NCI-H1105 (cell line): ENCODE measurements around the gene ABI1.

Experiments
- DNase-seq: peaks from one replicate; lab custom pipeline; 2025; lab: John Stamatoyannopoulos, UW

ABI1 gene

GRCh38 chr10:26770069-26770468 lies 90.7 kb downstream of the ABI1 start:
- DNase-seq = no peak

GRCh38 chr10:26765549-26765948 lies 95.2 kb downstream of the ABI1 start:
- DNase-seq = no peak

- no peak for DNase-seq
These were observed 101.8 kb downstream of the ABI1 start for GRCh38 chr10:26759008-26759407.

GRCh38 chr10:26755443-26755903 lies 105.3 kb downstream of the ABI1 start:
- no peak for DNase-seq

- no peak for DNase-seq
These were observed 114.7 kb downstream of the ABI1 start for GRCh38 chr10:26746061-26746460.

- no peak for DNase-seq
These were observed 116.9 kb downstream of the ABI1 start for GRCh38 chr10:26743841-26744240.

GRCh38 chr10:26743091-26743490 lies 117.7 kb downstream of the ABI1 start:
- no peak for DNase-seq

GRCh38 chr10:26741368-26741767 lies 119.4 kb downstream of the ABI1 start:
- no peak for DNase-seq

GRCh38 chr10:26739071-26739631 lies 121.6 kb downstream of the ABI1 start:
- no peak for DNase-seq

GRCh38 chr10:26738301-26738911 lies 122.4 kb downstream of the ABI1 start:
- DNase-seq = no peak

GRCh38 chr10:26737730-26738129 lies 123.0 kb downstream of the ABI1 start:
- no peak for DNase-seq

- no peak for DNase-seq
These were observed 125.3 kb downstream of the ABI1 start for GRCh38 chr10:26735435-26735834.

- no peak for DNase-seq
These were observed 126.8 kb downstream of the ABI1 start for GRCh38 chr10:26733750-26734568.

GRCh38 chr10:26730552-26730951 lies 130.2 kb downstream of the ABI1 start:
- no peak for DNase-seq

- no peak for DNase-seq
These were observed 131.4 kb downstream of the ABI1 start for GRCh38 chr10:26729395-26729794.

- DNase-seq = no peak
These were observed 131.8 kb downstream of the ABI1 start for GRCh38 chr10:26728957-26729356.

GRCh38 chr10:26727005-26727404 lies 133.8 kb downstream of the ABI1 start:
- DNase-seq = no peak

- DNase-seq = no peak
These were observed 134.7 kb downstream of the ABI1 start for GRCh38 chr10:26725837-26726727.

GRCh38 chr10:26723016-26723415 lies 137.7 kb downstream of the ABI1 start:
- no peak for DNase-seq

GRCh38 chr10:26721561-26721960 lies 139.2 kb downstream of the ABI1 start:
- no peak for DNase-seq

- no peak for DNase-seq
These were observed 143.3 kb downstream of the ABI1 start for GRCh38 chr10:26717476-26717875.

- no peak for DNase-seq
These were observed 145.6 kb downstream of the ABI1 start for GRCh38 chr10:26715137-26715487.
